Measurements from ENCODE around the gene GTF2F2.

GTF2F2 gene

GRCh38 chr13:45331692-45332035, 211.4 kb downstream of the GTF2F2 start:
- TF ChIP-seq ZFX (IDR thresholded peaks at IDR 0.05): no peak
- TF ChIP-seq CTCF (conservative IDR thresholded peaks at IDR 0.05): no peak
- H3K27ac ChIP-seq: no peak overlapping the region

- H3K27ac ChIP-seq: no peak overlapping the region
- TF ChIP-seq ZFX (IDR thresholded peaks at IDR 0.05): no peak
- TF ChIP-seq CTCF (conservative IDR thresholded peaks at IDR 0.05): no peak
These were observed 211.9 kb downstream of the GTF2F2 start for GRCh38 chr13:45332036-45332830.

GRCh38 chr13:45332831-45333219, 212.5 kb downstream of the GTF2F2 start:
- H3K27ac ChIP-seq: no peak overlapping the region
- TF ChIP-seq CTCF (conservative IDR thresholded peaks at IDR 0.05) (no peak), ZFX (IDR thresholded peaks at IDR 0.05) (no peak)

GRCh38 chr13:45333251-45333976, 213.1 kb downstream of the GTF2F2 start:
- no peak for TF ChIP-seq CTCF (conservative IDR thresholded peaks at IDR 0.05)
- no peak overlapping the region for H3K27ac ChIP-seq

Data from C4-2B (cell line).